Activated CD4-positive, alpha-beta T cell treated with anti-CD3 and anti-CD28 coated beads, Interleukin-10, Interleukin-2, amounts not matched to agents 100 ng/mL and 50 ng/mL, durations not matched to agents 16 hours and 8 hours (primary cell): Measurements from ENCODE around the gene MED13L.

Source experiments
- DNase-seq: peaks from one replicate; pipeline ENCODE4 v3.0.0-alpha.2; 2020

MED13L gene

DNA sequence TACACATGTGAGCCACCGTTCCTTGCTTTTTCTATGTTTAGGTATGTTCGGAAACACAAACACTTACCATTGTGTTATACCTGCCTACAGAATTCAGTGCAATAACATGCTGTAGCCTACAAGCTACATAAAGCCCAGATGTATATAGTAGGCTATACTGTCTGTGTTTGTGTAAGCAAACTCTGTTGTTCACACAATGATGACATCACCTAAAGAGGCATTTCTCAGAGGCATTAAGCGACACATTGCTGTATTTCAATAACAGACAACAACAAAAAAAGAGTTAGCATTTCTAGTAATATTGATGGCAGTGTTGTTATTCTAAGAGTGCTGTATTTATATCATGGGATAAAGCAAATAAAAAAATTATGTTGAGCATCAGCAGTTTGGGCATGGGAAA is 70.2 kb downstream of the MED13L start:
- no peak for DNase-seq

DNA sequence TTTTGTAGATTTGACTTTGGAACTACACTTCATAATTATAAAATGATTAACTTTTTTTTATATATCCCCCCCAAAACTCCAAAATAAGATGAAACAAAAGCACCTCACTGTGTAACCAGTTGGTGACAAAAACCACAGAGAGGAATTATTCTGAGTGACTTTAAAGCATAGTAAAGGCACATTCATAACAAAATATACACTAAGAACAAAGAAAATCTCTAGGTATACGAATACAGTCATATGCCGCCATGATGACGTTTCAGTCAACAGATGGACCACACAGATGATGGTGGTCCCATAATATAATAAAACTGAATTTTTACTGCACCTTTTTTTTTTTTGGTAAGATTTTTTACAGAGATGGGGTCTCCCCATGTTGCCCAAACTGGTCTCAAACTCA is 70.7 kb downstream of the MED13L start:
- no peak for DNase-seq

DNA sequence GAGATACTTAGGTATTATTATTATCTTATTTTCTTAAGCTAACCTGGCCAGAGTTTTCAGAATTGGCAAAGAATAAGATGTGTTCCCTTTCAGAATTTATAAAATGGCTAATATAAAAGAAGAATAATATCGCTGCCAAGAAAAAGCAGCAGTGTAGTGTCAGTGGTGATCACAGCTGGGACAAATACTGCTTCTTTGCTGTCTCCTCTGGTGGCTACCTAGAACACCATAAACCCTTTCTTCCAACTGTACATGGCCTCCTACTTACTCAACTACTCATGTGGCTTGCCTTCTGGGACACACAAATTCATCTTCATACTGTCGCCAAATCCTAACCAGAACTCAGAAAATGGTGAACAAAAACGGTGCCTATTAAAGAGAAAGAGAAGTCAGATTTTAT is 72.7 kb downstream of the MED13L start:
- no peak for DNase-seq

DNA sequence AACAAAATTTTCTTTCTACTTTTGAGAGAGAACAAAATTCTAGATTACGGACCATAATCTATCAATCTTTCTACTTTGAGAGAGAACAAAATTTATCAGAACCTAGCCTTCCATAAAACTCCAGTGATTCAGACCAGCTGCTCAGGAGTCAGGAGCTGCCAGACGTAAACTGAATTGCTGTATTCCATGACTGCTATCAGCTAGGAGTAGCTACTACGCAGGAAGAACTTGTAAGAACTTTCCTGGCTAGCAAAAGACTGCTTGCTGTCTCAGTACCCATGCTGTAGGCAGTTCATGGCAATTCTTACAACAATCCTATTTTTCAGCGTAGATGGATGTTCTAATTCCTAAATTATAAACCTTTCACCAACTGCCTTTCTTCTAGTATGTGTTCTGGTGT is 73.3 kb downstream of the MED13L start:
- DNase-seq: no peak

DNA sequence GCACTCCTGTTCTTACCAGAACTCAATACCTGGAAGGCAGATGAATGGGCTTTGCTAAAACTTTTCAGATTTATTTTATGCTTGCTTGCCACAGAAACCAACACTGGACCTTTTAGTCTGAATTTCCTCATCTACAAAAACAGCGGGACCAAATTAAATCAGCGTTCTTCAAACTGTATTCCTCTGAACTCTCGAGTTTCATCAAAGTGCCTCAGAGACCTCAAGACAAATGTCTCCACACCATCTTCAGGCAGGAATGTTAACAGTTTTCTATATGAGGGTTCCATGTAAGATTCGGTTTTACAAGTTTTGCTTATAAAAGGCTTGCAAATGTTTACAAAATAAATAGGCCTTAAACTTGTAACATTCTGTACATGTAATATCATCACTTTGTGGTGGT is 74.6 kb downstream of the MED13L start:
- no peak for DNase-seq

DNA sequence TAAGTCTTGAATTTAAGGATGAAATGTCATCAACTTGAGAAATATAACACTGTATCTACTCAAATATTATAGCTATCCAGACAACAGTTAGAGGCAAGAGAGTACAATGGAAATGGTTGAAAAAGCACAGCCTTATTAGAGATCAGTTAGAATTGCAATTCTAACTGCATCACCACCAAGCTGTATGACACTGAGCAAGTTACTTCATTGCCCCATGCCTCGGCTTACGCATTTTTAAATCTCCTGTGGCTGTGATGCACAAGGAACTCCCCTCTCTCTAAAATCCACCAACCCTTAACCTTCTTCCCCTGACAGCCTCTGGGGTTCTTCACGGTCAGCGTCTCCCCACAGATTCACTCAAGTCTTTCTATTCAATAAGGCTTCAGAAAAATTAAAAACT is 75.1 kb downstream of the MED13L start:
- DNase-seq: no peak

DNA sequence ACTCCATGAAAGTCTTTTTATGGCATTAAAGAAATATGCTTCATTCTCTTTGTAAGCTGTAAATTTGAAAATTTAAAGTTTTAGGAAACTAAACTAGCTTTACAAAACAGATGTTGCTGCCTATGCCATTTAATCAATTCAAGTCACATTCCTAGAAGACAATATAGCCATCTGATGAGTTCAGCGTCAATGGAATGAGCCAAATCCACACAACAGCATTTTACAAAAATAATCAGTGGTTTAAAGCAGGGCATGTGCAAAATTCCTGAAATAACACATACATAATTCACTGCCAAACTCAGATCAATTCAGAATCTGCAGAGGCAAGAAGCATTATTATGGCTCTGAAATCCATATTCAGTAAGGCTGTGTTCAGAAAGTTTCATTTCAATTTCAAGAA is 75.6 kb downstream of the MED13L start:
- no peak for DNase-seq

DNA sequence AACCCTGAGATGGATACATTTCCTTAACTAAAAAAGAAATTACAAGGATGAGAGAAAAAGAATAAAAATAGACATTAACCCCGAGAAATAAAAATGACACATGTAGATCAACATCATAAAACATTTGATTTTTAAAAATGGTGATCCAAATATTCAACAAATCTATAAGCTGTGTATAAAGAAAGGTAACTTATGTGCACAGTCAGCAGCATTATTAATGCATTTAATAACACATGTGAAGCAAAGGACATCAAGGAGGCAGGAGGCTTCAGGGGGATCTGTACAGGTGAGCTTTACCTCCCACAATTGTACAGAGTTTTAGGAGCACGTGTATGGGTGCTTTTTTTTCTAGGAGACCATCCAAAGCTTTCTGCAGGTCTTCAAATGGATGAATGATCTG is 76.1 kb downstream of the MED13L start:
- no peak for DNase-seq

DNA sequence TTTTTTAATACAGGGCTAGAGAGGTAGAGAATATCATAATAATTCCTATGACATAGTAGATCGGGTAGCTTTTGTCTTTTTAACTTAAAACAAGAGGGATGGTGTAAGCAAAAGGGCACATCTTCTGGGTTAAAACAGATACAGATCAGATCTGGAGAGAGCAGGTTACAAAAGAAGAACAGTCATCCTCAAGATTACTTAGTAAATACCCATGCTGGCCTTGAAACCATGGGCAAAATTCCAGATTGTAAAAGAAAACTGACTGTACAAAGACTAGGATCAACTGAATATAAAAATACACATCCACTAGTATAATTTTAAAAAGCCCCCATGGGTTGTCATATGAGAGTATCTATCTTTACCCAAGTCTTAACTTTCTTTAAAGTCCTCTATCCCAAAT is 76.7 kb downstream of the MED13L start:
- DNase-seq: no peak

DNA sequence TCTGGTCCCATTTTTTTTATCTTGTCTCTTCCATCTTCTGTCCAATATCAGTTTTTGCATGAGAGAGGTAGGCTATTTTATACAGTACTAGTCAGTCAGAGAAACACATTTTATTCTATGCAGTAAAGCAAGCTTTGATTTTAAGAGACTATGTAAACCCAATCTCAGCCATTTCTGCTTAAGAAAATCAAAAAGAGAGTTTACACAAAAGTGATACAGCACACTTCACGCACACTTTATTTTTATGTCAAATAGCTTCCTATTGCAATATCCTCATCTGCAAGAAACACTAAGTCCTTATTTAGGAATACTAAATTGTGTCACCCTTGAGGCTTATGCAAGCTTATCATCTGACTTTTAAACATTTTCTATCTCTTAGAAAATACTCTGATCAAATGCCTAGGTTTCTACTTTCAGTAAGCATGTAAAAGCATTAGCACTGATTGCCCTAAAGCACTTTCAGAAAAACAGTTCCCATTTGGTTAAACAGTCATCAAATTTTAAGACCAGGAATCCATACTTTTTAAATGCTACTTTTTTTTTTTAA is 78.3 kb downstream of the MED13L start:
- DNase-seq: no peak

DNA sequence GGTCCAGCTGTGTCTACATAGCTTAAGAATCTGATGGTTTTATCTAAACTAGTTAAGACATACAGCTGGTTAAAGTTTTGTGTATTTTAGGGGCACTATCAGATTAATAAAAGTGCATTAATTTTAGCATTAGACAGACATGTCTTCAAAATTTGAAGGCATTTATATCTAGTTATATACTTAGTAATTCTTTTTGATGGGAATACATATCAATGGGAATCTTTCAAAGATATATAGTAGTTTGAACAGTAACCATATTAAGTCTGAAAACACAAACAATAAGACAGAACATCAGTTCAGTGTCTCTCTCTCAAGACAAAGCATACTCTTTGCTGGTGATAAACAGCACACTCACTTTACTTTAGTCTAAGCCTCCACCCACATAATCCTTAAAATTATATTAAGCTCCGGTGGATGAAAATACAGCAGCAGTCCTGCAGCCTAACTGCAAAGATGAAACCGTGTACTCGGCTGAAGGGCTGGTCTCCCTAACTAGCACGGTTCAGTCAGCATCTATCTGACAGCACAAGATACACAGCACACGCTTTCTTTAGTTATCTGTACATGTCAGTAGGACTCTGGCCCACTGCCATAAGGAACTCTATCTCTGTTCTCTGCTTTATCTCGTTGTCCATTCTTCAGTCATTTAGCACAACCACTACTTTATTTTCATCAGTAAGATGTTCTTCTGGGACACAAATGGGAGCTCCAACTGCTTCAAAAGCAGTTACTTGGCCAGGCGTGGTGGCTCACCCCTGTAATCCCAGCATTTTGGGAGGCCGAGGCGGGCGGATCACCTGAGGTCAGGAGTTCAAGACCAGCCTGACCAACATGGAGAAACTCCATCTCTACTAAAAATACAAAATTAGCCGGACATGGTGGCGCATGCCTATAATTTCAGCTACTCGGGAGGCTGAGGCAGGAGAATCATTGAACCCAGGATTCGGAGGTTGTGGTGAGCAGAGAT is 80.5 kb downstream of the MED13L start:
- DNase-seq: no peak

DNA sequence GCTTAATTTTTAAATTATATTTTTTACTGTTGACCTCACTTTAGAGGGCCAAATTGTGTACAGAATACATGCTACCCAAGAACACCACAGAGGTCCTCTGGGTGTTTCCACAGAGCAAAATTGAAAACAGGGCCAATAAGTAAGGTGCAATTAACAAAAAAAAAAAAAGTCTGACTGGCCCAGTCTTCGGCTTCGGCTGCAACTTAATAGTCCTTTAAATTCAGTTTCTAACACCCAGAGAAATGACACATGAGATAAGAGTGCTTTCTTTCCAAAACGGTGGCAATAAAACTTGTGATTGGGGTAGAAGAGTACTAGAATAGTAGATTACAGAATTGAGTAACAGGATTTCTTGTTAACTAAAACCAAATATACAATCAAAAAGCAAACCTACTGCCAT is 81.3 kb downstream of the MED13L start:
- DNase-seq: no peak

DNA sequence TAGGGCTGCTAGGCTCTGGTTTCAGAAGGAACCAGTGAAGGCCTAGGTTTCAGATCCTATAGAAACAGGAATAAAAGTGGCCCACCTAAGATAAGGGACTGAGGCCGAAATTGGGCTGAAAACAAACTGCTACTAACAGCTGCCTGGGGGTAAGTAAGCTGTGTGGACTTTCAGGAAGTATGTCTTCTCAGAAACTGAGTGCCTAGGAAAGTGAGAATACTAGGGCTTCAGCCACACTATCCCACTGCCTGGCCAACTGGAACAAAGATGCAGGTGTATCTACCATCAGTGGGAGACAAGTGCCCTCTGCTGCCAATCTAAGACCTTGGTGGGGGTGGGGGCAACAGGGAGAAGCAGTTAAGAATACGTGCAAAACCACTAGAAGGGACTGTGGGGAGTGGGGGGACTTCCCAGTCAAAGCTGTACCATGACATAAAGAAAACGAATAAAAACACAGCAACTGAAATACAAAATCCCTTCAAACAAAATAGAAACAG is 82.5 kb downstream of the MED13L start:
- DNase-seq: peak; percentile 71

DNA sequence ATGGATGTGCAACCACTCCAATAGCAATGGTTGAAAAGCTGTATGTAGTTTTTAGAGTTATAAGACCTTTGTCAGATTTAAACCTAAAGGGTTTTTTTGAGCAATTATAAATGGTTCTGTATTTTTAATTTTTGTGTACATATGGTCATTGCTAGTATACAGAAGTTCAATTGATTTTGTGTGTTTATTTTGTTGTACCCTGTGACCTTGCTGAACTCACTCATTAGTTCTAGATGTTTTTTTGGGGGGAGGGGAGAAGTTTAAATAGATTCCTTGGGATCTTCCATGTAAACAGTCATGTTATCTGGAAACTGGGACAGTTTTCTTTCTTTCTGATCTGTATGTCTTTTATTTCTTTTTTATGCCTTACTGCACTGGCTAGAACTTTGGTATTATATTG is 87.8 kb downstream of the MED13L start:
- DNase-seq: no peak

DNA sequence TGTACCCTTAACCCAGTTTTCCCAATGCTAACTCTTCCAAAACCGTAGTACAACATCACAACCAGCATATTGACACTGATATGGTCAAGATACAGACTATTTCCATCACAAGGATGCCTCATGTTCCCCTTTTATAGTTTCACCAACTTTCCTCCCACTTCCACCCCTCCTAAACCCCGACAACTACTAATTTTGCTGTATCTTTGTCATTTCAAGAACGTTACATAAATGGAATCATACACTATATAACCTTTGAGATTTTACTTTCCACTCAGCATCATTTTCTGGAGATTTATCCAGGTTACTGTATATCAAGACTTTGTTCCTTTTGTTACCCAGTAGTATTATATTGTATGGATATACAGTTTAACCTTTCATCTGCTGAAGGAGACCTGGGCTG is 88.9 kb downstream of the MED13L start:
- DNase-seq: no peak

DNA sequence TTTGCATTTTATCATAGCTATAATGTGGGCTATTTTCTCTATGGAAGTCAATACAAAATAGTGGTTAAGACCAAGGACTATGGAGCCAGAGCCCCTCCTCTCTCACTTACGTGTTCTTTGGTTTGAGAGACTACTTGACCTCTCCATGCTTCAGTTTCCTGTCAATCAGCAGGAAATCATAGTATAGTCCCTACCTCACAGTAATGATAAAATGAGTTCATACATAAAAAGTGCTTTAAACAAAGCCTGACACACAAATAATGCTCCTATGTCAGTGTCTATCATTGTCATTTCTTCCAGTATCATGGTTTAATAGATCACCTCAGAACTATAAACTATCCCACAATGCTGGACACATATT is 90.4 kb downstream of the MED13L start:
- no peak for DNase-seq

DNA sequence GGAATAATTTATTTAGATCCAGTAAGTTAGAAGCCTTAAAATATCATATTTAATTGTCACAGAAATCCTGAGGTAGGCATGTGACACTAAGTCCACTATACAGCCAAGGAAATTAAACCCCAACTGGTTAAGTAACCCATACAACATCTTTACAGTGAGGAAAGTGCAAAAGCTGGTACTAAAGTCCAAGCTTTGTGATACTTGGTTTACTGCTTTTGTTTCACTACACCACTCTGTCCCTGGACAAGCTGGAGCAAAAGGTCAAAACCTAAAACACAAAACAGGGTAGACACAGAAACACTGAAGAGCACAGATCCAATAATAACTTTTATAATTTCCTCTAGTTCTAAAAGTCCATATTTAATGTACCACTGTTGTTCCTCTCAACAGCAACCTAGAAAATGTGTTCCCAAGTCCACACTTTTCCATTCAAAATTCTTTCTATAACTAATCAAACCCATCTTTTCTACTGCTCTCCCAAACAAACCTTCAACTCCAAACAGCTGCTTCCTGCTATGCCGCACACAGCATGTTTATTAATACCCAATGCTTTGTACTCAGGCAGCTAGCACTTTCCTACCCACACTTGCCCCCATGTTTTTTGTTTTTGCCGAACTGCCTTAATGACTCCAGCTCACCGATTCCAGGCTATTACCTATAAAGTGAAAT is 90.9 kb downstream of the MED13L start:
- no peak for DNase-seq

DNA sequence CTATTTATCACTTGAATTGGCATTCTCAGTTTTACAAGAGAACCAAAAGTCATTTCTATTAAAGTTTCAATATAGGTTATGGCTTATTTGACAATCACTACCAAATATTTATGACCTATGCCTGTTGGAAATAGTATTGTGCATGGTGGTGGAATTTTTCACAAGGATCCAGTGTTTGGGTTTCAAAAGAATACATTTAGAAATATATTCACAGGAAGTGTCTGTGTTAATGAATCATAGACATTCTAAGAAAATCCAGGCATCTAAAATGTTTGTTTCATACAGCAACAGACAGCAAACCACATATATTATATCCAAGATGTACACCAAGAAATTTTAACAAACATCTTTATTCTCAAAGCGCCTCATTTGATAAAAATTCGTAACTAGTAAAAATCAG is 92.7 kb downstream of the MED13L start:
- DNase-seq: no peak

DNA sequence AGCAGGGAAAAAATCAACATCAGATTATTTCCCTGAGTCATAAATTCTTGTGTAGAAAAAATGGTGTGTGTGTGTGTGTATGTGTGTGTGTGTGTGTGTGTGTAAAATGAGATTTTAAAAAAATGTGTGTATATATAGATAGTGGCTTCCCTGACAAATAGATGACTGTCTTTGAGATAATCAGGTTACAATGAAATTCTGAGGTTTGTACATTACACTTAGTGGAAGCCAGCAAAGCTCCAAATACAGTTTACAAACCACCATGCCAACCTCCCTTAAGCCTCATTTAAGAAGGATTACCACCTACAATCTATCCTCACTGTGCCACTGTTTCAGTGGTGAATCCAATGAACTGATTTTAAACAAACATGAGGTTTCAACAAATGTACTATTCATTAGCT is 93.8 kb downstream of the MED13L start:
- no peak for DNase-seq

DNA sequence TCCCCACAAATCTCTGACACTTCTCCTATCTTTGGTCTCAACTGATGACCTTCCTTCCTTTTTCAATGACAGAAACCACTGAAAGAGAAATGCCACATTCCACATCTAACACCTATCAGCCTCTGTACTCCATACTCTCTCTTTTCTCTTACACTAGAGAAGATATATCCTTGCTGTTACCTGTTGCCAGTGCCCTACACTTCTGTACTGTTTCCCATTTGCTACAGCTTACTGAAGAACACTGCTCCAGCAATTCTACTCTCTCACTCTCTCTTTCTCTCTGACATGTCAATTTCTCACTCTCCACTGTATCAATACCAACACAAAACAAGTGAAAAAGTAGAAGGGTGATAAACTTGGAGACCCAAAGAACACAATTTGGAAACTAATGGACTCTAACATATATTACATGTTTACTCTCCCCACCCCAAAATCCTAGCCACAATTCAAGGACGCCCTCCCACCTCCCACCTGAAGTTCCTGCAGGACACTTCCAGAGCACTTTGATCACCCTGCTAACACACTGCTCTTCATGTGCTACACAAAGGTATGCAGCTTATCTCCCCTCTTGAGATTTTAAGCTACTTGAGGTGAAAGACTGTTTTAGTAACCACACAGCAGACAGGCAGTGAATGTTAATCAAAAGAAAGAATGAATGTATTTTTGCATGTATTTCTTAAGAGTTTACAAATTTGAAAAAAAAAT is 95.0 kb downstream of the MED13L start:
- DNase-seq: no peak

DNA sequence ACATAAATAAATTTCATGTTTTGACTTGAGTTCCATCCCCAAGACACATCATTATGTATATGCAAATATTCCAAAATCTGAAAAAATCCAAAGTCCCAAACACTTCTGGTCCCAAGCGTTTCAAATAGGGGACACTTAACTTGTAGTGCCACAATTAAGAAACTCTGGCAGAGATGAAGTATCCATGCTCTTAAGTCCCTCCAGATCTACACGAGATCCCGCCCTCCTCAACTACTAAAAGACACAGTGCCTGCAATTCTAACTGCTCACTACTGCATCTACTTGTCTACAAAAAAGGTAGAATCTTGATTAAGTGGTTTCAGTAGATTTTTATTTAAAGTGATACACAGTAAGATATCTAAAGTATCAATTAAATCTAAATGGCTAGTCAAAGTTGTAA is 97.0 kb downstream of the MED13L start:
- no peak for DNase-seq

DNA sequence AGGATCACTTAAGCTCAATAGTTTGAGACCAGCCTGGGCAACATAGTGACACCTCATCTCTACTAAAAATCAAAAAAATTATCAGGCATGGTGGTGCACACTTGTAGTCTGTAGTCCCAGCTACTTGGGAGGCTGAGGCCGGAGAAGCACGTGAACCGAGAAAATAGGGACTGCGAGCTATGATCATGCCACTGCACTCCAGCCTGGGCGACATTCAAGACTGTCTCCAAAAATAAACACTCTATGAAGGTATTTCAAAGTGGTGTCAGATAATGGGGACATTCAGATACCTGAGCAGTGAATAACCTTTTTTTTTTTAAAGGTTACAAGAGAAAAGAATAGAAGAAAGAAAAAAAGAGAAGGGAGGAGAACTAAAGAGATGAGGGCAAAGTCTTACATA is 98.1 kb downstream of the MED13L start:
- DNase-seq: no peak

DNA sequence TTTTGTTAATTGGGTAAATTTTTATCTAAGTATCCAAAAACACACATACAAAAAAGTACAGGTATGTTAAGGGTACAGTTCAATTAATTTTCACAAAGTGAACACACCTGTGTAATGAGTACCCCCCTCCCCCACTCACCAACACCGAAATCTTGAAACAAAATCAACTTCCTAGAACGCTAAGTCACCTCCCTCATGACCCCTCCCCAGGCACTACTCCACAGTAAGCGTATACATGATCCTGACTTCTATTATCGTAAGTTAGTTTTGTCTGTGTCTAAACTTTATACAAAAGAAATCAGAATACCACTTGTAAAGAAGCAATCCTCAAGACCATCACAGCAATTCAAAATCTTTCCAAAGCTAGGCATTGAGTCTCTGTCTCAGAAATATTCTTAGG is 100.5 kb downstream of the MED13L start:
- no peak for DNase-seq

DNA sequence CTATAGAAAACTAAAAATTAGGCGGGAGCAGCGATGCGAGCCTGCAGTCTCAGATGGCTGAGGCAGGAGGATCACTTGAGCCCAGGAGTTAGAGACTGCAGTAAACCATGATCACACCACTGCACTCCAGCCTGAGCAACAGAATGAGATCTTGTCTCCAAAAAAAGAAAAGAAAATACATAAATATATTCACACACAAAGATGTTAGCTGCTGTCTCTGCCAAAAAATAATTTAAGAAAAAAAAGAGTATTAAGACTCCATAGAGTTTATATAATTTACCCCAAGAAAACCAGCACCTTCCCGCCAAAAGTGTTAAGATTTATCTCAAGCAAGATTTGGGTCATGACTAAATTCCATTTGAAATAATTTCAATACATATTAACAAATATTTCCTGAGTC is 102.6 kb downstream of the MED13L start:
- DNase-seq: no peak
